ENCODE measurements around the gene WSB2.
A peak's percentile ranks its signal among the peaks of the same experiment; 100 is the strongest.
"Not testable (repeated sequence)": the region's sequence is repeated elsewhere in the genome, so short reads cannot be mapped to it uniquely, and the experiment has no call there.

WSB2 gene

DNA sequence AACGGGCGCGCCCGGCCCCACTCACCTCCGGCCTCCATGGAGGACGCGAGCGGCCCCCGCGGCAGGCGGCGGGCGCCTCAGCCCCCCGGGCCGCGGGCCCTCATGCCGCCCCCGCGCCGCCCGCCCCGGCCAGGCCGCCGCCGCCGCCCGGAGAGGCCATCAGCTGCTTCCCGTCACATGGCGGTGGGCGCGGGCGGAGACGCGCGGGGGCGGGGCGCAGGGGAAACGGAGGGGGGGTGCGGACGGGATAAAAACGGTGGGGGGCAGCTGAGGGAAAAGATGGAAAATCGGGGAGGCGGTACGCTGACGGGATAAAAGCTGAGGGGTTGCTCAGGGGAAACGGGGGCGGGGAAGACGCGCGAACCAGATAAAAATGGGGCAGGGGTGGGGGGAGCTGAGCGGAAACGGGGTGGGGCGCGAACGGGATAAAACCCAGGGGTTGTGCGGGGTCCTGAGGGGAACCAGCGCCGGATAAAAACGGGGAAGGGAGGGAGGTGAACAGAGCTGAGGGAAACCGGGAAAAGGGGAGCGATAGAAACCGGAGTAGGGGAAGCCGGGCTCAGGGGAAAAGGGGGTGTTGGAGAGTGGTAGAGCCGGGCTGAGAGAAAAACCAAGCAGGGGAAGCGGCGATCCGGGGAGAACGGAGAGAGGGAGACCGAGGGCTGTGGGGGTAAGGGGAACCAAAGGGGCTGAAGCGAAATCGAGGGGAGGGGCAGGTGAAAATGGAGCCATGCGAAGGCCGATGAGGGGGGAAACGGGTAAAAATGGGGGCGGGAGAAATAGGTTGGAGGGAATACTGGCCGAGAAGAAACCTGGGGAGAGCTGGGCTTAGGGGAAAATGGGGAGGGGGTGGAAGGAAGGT is at the start of gene WSB2:
Gene WSB2, minus strand, starts transcription at position 169 of the 862 bp plus-strand sequence. Its CDS starts 131 bp downstream, at position 38.
- peak in 55 of 58 donors; percentile 25 to 87 (median 67) for DNase-seq

DNA sequence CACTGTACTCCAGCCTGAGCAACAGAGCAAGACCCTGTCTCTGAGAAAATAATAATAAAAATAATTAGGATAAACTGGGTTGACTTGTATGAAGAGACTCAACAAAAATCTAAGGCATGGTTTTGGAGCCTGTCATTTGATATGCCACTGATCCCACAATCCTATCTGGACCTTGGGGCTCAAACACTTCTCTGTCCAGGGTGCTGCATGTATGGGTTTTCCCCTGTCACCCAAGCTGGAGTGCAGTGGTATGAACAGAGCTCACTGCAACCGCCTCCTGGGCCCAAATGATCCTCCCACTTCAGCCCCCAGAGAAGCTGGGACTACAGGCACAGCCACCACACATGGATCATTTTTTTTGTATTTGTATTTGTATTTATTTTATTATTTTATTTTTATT is 48.1 kb upstream of the WSB2 start:
- DNase-seq: no peak

DNA sequence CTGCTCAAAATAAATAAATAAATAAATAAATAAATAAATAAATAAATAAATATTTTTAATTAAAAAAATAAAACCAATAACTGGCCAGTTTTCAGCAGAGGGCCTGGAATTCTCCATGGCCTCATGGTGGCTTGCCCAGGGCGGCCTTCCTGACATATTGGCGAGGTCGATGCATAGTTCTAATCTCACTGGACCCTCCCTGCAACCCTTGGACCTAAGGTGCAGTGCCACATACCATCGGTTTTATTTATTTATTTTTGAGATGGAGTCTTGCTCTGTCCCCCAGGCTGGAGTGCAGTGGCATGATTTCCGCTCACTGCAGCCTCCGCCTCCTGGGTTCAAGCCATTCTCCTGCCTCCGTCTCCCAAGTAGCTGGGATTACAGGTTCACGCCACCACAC is 46.7 kb upstream of the WSB2 start:
- DNase-seq: no peak

DNA sequence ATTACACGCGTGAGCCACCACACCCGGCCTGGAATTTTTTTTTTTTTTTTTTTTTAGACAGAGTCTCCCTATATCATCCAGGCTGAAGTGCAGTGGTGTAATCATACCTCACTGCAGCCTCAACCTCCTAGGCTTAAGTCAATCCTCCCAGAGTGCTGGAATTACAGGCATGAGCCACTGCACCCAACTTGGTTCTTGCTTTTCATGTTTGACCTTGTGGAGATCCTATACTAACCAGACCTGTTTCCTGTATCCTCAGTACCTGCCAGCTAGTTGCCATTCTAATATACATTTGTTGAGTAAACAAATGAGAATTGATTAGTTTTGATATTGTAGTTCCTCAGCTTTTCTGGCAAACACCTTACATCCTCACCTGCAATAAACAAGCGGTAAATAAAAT is 46.0 kb upstream of the WSB2 start:
- no peak for DNase-seq

DNA sequence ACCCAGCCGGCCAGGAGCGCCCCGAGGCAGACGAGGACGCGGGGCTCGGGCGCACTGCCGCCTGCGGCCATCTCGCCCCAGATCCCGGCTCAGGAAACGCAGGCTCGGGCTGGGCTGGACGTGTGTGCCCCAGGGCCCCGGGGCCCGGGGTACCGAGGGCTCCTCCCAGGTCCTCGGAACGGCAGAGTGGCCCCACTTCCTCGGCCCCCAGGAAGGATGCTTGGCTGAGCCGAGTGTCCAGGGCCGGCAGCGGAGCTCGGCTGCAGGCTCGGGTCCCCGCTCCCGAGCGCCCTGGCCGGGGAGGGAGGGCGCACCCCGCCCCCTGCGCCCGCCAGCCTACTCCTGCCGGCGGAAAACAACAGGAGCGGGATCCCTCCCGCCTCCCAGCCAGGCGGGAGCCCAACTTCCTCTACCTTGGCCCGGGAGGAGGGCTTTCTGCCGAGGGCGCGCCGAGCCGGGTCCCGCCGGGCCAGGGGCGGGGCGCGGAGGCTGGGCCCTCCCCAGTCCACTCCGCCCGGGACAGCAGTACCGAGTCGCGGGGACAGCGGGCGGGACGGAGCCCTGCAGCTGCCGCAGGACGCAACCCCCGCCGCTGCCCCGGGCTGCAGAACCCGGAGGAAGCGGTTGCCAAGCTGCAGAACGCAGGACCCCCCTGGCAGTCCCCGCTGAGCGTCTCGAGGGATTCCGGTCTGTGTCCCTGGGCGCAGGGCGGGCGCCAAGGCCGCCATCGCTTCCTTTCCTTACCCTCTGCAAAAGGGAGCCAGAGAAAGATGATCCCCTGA is 42.8 kb upstream of the WSB2 start, which contains the start of gene VSIG10:
Gene VSIG10, minus strand, starts transcription at position 411 of the 782 bp plus-strand sequence. Its CDS starts 340 bp downstream, at position 71.
- DNase-seq: peak in 48 of 58 donors; percentile 4 to 70 (median 34)

DNA sequence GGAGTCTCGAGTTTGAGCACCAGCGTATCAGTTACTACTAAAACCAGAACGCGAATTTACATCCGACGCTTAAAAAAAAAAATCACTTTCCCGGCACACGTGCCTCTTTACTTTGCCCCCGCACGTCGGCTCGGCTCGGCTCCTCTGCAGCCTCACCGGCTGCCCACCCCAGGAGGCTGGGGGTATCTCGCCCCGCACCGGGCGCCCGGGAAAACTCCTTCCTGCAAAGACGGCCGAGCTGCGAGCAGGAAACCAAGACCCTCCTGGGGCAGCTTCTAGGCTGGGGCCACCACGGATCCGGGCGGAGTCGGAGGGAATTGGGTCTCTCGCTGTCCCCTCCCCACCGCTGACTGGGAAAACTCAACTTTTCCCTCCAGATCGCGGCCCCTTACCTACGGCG is 42.2 kb upstream of the WSB2 start:
- DNase-seq: peak in 9 of 58 donors; percentile 6 to 52 (median 24)

DNA sequence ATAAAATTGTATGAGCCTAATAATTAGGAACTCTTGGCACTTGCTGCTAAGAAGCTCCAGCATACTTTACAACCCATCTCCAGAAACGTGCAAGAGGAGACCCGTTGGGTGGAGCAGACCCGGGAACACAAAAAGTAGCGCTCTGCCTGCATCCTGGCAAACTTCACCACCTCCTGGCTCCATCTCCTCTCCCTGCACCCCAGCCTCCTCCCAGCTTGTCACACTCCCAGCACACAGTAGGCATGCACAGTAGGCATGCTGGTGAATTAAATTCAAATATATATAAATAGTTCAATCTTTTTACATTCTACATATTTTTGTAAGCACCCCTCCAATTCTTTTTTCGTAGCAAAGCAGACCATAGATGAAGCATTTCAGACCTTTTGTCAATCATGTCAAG is 41.6 kb upstream of the WSB2 start:
- no peak for DNase-seq

DNA sequence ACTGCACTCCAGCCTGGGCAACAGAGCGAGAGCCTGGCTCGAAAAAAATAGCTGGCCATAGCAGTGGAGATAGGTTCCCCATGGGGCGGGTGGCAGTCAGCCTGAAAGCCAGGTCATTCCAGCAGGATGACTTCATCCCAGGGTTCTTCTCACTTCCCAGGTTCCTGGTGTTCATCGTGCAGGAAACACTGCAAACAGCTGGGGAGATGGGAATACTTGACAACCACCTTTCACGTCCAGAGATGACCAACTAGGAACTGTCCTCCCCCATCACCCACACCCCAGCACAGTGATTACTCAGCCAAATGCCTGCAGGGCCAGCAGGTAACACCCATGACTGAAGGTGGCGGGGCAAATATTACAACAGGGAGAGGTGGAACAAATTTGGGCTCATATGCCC is 41.1 kb upstream of the WSB2 start:
- DNase-seq: no peak

DNA sequence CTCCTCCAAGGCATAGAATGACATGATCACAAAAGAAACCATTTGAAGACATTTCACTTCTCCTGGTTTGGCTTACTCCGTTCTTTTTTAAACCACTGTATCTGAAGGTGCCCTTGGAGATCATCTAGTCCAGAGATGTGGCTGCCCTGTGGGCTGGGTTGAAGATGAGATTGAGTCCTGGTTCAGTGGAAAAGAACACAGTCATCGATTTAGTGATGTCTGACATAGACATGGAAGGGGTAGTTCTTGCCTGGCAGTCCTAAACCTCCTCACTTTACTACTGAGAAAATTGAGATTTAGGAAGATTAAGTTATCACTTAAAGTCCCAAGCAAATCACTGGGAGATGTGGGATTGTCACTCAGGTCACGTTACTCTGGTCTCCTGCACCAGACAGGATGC is 40.1 kb upstream of the WSB2 start:
- no peak for DNase-seq

DNA sequence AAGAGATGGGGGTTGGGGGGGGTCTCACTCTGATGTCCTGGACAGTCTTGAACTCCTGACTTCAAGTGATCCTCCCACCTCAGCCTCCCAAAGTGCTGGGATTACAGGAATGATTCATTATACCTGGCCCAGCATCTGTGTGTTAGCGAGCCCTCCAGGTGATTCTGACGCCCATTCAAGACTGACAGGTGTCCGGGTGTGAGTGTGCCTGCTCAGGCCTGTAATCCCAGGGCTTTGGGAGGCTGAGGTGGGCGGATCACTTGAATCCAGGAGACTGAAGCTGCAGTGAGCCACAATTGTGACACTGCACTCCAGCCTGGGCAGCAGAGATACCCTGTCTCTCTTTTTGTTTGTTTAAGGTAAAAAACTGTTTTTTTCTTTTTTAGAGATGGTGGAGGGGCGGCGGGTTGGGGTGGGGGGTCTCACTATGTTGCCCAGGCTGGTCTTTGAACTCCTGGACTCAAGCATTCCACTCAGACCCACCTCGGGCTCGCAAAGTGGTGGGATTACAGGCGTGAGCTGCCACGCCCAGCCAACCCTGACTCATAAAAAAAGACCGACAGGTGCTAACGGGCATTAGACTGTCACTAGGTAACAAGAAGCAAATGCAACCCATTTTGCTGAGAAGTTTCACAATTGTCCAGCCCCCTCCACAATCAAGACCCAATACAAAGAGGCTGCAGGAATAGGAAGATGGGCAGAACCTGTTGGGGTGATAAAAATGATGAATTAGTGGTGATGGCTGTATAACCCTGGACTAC is 38.1 kb upstream of the WSB2 start:
- no peak for DNase-seq

DNA sequence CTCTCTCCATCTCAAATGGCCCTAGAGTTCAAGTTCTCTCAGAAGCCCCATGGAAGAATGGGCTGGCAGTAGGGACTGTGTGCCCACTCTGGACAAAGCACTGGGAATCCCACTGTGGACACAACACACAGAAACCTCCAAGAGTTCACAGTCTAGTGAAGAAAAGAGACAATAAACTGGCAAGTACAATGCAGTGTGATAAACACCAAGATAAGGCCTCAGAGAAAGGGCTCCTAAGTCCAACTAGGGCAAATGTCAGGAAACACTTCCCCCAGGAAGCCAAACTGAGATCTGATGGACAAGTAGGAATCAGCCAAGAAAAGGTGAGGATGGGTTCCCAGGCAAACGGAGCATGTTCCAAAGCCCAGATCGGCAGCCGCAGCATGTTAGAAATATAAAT is 37.4 kb upstream of the WSB2 start:
- no peak for DNase-seq

DNA sequence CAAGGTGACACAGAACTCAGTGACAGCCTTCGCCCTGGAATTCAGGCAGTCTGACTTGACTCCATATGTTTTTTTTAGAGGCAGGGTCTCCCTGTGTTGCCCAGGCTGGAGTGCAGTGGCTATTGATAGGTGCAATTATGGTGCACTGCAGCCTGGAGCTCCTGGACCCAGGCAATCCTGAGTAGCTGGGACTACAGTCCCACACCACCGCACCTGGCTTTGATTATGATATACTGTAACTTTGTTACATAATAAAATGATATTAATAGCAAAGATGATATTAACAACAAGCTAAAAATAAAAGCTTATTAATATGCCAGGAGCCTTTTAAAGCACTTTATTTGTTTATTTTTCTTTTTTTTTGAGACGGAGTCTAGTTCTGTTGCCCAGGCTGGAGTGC is 33.1 kb upstream of the WSB2 start:
- DNase-seq: no peak

DNA sequence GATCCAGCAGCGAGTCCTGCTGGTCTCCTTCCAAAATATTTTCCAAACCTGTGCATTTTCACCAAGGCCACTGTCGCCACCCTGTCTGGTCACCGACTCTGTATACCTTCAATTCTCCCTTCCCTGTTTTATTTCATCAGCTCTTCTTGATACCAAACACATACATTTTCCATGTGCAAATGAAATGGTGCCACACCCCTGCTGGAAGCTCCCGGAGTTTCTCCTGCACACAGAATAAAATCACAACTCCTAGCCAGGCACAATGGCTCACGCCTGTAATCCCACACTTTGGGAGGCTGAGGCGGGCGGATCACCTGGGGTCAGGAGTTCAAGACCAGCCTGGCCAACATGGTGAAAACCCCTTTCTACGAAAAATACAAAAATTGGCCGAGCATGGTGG is 28.8 kb upstream of the WSB2 start:
- no peak for DNase-seq

DNA sequence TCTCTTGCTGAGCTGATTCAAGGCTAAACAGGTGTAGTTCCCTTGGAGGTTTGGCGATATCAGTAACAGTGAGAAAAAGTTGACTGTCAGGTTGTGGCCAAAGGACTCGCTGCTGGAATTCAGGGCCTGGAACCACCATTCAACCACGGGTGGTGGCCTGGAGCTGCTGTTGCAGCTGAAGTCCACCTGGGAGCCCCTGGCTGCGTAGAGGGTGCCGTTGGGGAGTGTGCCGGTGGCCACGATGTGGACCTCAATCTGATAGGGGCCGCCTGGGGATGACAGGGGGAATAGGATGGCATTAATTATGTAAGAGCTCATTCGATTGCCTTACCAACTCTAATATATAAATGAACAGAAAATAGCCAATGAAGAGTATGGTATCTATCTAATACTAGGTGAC is 21.2 kb upstream of the WSB2 start:
- no peak for DNase-seq

DNA sequence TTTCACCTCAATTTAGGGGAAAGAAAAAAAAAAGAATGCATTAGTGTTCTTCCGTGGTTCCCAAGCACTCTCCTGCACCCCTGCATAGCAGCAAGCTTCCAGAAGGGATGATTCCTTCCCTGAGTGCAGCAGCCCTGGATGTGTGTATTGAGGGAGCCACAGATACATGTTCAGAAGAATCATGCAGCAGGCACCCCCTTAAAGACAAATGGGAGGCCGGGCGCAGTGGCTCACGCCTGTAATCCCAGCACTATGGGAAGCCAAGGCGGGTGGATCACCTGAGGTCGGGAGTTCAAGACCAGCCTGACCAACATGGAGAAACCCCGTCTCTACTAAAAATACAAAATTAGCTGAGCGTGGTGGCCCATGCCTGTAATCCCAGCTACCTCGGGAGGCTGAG is 20.5 kb upstream of the WSB2 start:
- not testable (repeated sequence) for DNase-seq

DNA sequence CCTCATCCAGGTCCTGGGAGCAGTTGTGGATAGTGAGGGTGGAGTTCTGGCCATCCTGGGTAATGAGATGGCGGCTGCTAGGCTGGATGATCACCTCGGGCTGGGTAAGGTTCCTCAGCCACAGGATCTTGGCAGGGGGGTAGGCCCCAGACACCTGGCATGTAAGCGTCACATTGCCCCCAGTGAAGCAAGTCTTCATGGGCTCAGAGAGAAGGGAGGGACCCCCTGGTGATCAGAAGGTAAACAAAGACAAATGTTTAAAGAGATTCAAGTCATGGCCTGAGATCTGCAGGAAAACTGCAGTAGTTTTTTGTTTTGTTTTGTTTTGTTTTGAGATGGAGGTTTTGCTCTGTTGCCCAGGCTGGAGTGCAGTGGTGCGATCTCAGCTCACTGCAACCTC is 12.8 kb upstream of the WSB2 start:
- DNase-seq: no peak

DNA sequence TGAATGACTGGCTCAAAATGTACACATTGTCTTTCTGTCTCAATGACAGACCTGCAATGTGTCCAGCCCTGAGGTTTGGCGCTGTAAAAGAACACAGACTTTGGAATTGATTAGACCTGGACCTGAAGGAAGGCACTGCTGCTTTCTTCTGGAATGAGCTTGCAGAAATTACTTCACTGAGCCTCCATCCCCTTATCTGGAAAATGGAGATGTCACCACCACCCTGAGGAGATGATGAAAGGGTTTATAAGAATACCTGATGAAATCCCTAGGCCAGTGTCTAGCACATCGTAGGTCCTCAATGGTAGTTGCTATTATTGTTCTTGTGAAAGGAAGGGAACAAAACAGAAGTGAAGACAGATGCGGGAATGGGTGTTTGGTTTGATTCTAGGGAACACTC is 9.7 kb upstream of the WSB2 start:
- no peak for DNase-seq

DNA sequence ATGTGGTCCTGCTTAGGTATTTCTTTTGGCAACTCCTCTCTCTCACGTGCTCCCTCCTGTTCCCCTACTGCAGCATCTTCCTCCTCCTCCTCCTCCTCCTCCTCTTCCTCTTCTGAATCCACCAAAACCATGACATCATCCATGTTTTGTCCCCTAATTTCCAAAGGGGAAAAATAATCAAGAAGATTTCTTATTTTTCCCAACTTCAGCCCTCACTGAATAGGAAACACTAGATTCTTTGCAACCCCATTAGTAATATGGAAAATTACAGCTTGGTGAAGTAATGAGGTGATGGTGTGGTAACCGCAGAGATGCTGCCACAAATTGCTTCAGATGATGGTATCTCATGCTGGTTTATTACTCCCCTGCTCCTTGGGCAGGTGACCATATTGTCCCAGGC is 7.5 kb upstream of the WSB2 start:
- no peak for DNase-seq

DNA sequence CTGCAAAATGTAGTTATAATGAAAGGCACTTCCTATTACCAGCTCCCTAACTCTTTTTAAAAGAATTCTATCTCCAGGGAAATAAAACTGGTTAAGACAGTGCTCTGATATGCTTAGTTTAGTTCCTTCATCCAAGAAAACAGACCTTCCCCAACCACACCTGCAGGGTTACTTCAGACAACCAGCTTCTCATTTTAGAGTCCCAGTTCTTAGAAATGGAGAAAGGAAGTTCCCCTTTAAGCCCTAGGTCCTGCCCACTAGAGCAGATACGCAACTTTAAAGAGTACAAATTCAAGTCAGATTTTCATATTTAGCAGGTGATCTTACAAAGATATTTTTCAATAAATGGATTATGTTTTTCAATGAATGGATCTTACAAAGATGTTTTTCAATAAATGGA is 4.4 kb upstream of the WSB2 start:
- DNase-seq: no peak

DNA sequence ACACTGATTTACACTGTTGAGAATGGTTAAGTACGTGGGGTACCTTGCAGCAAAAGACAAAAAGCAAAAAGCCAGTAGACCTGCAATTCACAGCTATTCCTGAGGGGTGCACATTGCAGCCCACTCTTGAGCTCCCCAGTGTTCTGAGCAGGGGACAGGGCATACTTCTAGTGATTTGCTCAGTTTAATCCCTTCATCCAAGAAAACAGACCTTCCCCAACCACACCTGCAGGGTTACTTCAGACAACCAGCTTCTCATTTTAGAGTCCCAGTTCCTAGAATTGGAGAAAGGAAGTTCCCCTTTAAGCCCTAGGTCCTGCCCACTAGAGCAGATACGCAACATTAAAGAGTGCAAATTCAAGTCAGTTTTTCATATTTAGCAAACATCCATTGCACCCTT is 3.6 kb upstream of the WSB2 start:
- DNase-seq: no peak

DNA sequence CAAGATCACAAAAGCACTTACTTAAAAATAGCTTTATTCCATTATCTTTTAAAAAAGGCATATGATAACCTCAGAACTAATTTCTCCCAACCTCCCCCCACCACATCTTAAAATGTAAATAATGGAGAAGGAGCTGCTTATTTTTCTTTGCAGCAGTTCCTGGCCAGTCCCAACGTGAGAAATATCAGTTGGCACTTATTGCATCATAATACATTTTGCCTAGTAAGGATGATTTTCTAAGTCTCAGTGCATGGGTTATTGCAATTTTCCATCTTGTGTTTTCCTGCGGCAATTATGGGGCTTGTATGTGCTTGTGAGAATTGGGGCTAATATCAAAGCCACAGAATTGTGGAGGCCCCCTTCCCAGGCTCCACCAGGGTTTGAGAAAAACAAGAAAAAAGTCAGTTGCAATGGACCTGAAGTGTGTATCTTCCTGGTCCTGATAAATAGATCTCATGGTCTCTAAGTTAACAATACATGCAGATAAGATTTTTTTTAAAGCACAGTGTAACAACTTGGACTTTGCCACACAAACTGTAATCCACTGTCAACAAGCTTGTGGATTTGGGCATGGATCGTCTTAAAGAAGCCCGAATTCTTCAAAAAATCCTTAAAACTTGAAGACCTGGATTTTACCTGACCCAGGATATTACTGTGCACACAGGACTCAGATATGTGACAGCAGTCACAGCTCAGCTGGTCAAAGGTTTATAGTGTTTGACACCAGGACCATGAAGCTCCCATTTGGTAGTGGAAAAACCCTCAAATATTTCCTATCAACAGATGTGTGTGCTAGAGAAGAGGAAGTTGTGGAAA is 2.8 kb upstream of the WSB2 start:
- no peak for DNase-seq
